SK-N-SH (cell line): ENCODE data around the gene CD36. TPM values are rescaled to one million over a fixed set of nuclear protein-coding genes. Genes with fewer than 3 reads are reported as not detected.

Source experiments
- CTCF ChIA-PET: fragments of 300-600, 350-600 bp; formaldehyde crosslinking; extraction: SDS; loops from one replicate; lab custom pipeline; 2021; lab: Yijun Ruan, JAX
- POLR2A ChIA-PET: fragments of 350-600 bp; sonication (Branson Sonifier 250); formaldehyde crosslinking; extraction: SDS; loops from one replicate; lab custom pipeline; 2020; ENCODE audit warnings: antibody characterized with exemption, inconsistent platforms; lab: Yijun Ruan, JAX
- DNase-seq: peaks from one replicate; pipeline ENCODE4 v3.0.0; 2012
- H2AFZ ChIP-seq: fragments of 200-600 bp; sonication (generic); 2 replicates; pipeline ENCODE4 v1.8.1; 2016; ENCODE audit warnings: antibody characterized with exemption, mild to moderate bottlenecking, low read depth
- H3F3A ChIP-seq: fragments of 200-600 bp; sonication (generic); replicated peaks from 2 replicates; pipeline ENCODE3; 2016; ENCODE audit warnings: antibody characterized with exemption, mild to moderate bottlenecking; ENCODE audit not compliant: insufficient read depth
- H3K27ac ChIP-seq, 2 experiments: fragments of 200-500 bp in 1 of 2; fragments of 200-600 bp in 1 of 2; sonication (Bioruptor generic) in 1 of 2; sonication (generic), shearing (Covaris generic) in 1 of 2; 2 replicates each; pipeline versions ENCODE4 v1.5.1 to v1.6.1; 2014 to 2016; ENCODE audit warnings: low read depth in 2 of 2, inconsistent platforms in 1 of 2, low read length in 1 of 2, mild to moderate bottlenecking in 1 of 2, mixed read lengths in 1 of 2
- H3K27me3 ChIP-seq: fragments of 200-600 bp; sonication (generic), shearing (Covaris generic); 2 replicates; pipeline ENCODE4 v1.6.1; 2016; ENCODE audit warnings: mixed run types; ENCODE audit not compliant: insufficient read depth
- H3K36me3 ChIP-seq, 2 experiments: fragments of 200-500 bp in 1 of 2; fragments of 200-600 bp in 1 of 2; sonication (Bioruptor generic) in 1 of 2; sonication (generic) in 1 of 2; replicated peaks in 1 of 2; 2 replicates each; pipeline versions ENCODE3 to v1.5.1; 2014 to 2016; ENCODE audit warnings: low read length in 1 of 2, mild to moderate bottlenecking in 1 of 2; ENCODE audit not compliant: insufficient read depth in 2 of 2, control insufficient read depth in 1 of 2
- H3K4me1 ChIP-seq, 2 experiments: fragments of 200-500 bp in 1 of 2; fragments of 200-600 bp in 1 of 2; sonication (Bioruptor generic) in 1 of 2; sonication (generic), shearing (Covaris generic) in 1 of 2; 2 replicates each; pipeline versions ENCODE4 v1.5.1 to v1.6.1; 2014 to 2016; ENCODE audit warnings: low read depth in 1 of 2, low read length in 1 of 2, mixed run types in 1 of 2; ENCODE audit not compliant: insufficient read depth in 2 of 2, control insufficient read depth in 1 of 2
- H3K4me2 ChIP-seq: fragments of 200-600 bp; sonication (generic), shearing (Covaris generic); 2 replicates; pipeline ENCODE4 v1.6.1; 2017; ENCODE audit warnings: mixed run types
- H3K4me3 ChIP-seq, 2 experiments: fragments of 200-500 bp in 1 of 2; fragments of 200-600 bp in 1 of 2; sonication (Bioruptor generic) in 1 of 2; sonication (generic), shearing (Covaris generic) in 1 of 2; 2 replicates each; pipeline versions ENCODE4 v1.5.1 to v1.8.1; 2014 to 2016; ENCODE audit warnings: low read depth in 2 of 2, inconsistent platforms in 1 of 2, low read length in 1 of 2, mild to moderate bottlenecking in 1 of 2, mixed read lengths in 1 of 2, moderate library complexity in 1 of 2
- H3K79me2 ChIP-seq: fragments of 200-600 bp; sonication (generic); 2 replicates; pipeline ENCODE4 v1.8.1; 2017; ENCODE audit warnings: mild to moderate bottlenecking; ENCODE audit not compliant: insufficient read depth
- H3K9ac ChIP-seq: fragments of 200-600 bp; sonication (generic); 2 replicates; pipeline ENCODE4 v1.6.1; 2017; ENCODE audit warnings: mixed run types
- H3K9me2 ChIP-seq: fragments of 200-600 bp; sonication (generic); 2 replicates; pipeline ENCODE4 v1.6.1; 2017; ENCODE audit warnings: mixed run types
- H3K9me3 ChIP-seq: fragments of 200-600 bp; sonication (generic); 2 replicates; pipeline ENCODE4 v1.6.1; 2017; ENCODE audit warnings: mixed run types, mild to moderate bottlenecking, moderate library complexity
- H4K20me1 ChIP-seq: fragments of 200-600 bp; sonication (generic); 2 replicates; pipeline ENCODE4 v1.6.1; 2017; ENCODE audit warnings: mild to moderate bottlenecking, mixed run types; ENCODE audit not compliant: insufficient read depth
- FOSL2 ChIP-seq: IDR thresholded peaks from 2 replicates; pipeline ENCODE4 v1.4.0; 2012; ENCODE audit warnings: low read depth, mild to moderate bottlenecking, moderate library complexity, borderline replicate concordance
- FOXM1 ChIP-seq: IDR thresholded peaks from 2 replicates; pipeline ENCODE4 v1.4.0; 2012; ENCODE audit warnings: low read depth, mild to moderate bottlenecking
- GATA2 ChIP-seq: sonication (generic); formaldehyde crosslinking; IDR thresholded peaks from 2 replicates; pipeline ENCODE4 v1.5.0; 2020; ENCODE audit warnings: mild to moderate bottlenecking, missing genetic modification reagents
- JUND ChIP-seq: IDR thresholded peaks from 2 replicates; pipeline ENCODE4 v1.4.0; 2012
- MEF2A ChIP-seq: IDR thresholded peaks from 2 replicates; pipeline ENCODE4 v1.4.0; 2012; ENCODE audit warnings: low read depth, borderline replicate concordance
- RXRA ChIP-seq: IDR thresholded peaks from 2 replicates; pipeline ENCODE4 v1.4.0; 2012; ENCODE audit warnings: low read depth, mild to moderate bottlenecking, borderline replicate concordance
- USF2 ChIP-seq: fragments of 150-350 bp; IDR thresholded peaks from 2 replicates; pipeline ENCODE4 v1.6.1; 2017; ENCODE audit warnings: antibody characterized with exemption, low read length, low read depth, borderline replicate concordance
- WGBS: methylation state at CpG from one replicate; pipeline ENCODE4 v1.1.6; 2017; ENCODE audit warnings: low lambda C conversion rate; 5-methylcytosine and 5-hydroxymethylcytosine counted together
- polyA plus RNA-seq, 3 experiments: library from polyadenylated mRNA; depleted of rRNA; stranded (reverse); fragments of >200 nt; gene quantifications; 2 replicates each; pipeline ENCODE4 v1.2.3, GENCODE V29; 2012
- TF ChIP-seq, protein P1 (sequence below): IDR thresholded peaks from 2 replicates; pipeline ENCODE4; 2012
- TF ChIP-seq, protein P2 (sequence below): IDR thresholded peaks from 2 replicates; pipeline ENCODE4 v1.6.1; 2012; ENCODE audit warnings: mild to moderate bottlenecking, low read depth, low read length, moderate library complexity

Gene CD36
- polyA plus RNA-seq, 1 of the 3 experiments (the other 2 are of a cell fraction), result 0.10 TPM

DNA sequence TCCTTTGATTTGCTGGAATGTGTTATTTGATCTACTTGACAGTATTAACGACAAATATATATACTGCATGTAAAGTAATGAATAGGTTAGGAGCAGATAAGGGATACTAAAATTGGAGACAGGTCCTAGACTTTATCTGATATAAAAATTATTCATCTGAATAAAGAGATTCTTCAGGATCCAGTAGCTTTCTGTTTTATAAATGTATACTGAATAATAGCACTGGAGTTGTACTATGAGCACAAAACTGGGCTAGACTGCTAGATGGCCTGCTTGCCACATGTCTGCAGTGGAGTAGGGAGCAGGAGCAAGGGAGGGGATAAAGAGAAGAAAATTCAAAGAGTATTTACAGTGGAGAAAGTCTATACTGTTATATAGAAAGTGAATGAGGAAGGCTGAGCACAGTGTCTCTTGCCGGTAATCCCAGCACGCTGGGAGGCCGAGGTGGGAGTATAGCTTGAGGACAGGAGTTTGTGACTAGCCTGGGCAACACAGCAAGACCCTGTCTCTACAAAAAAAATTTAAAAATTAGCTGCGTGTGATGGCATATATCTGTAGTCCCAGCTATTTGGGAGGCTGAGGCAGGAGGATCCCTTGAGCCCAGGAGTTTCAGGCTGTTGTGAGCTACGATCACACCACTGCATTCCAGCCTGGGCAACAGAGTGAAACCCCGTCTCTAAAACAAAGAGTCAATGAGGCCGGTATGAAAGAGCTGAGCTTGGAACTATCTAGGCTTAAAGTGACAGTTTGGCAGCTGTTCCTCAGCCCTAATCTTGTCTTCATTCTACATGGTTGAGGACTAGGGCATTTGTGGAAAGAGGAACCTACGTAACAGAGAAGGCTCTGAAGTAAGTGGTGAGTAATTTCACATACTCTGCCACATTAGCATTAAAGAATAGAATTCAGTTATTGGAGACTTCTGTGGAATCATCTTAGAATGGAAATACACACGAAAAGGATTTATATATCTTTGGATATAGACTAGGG, 41.8 kb downstream of the CD36 start:
- Histone ChIP-seq H3K27ac (no peak overlapping the region), H3K9ac (no peak overlapping the region)
- 90% methylated on average over 10 of the region's 10 CpGs for WGBS
- POLR2A ChIA-PET, result no interaction called here
- TF ChIP-seq, protein P1, sequence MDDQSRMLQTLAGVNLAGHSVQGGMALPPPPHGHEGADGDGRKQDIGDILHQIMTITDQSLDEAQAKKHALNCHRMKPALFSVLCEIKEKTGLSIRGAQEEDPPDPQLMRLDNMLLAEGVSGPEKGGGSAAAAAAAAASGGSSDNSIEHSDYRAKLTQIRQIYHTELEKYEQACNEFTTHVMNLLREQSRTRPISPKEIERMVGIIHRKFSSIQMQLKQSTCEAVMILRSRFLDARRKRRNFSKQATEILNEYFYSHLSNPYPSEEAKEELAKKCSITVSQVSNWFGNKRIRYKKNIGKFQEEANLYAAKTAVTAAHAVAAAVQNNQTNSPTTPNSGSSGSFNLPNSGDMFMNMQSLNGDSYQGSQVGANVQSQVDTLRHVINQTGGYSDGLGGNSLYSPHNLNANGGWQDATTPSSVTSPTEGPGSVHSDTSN, result no peak
- TF ChIP-seq RXRA (no peak), FOSL2 (no peak), GATA2 (no peak), USF2 (no peak), JUND (no peak), MEF2A (no peak), FOXM1 (no peak)
- TF ChIP-seq, protein P2, sequence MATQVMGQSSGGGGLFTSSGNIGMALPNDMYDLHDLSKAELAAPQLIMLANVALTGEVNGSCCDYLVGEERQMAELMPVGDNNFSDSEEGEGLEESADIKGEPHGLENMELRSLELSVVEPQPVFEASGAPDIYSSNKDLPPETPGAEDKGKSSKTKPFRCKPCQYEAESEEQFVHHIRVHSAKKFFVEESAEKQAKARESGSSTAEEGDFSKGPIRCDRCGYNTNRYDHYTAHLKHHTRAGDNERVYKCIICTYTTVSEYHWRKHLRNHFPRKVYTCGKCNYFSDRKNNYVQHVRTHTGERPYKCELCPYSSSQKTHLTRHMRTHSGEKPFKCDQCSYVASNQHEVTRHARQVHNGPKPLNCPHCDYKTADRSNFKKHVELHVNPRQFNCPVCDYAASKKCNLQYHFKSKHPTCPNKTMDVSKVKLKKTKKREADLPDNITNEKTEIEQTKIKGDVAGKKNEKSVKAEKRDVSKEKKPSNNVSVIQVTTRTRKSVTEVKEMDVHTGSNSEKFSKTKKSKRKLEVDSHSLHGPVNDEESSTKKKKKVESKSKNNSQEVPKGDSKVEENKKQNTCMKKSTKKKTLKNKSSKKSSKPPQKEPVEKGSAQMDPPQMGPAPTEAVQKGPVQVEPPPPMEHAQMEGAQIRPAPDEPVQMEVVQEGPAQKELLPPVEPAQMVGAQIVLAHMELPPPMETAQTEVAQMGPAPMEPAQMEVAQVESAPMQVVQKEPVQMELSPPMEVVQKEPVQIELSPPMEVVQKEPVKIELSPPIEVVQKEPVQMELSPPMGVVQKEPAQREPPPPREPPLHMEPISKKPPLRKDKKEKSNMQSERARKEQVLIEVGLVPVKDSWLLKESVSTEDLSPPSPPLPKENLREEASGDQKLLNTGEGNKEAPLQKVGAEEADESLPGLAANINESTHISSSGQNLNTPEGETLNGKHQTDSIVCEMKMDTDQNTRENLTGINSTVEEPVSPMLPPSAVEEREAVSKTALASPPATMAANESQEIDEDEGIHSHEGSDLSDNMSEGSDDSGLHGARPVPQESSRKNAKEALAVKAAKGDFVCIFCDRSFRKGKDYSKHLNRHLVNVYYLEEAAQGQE, result no peak
- TF ChIP-seq, all 33 proteins: peak for 0
- CTCF ChIA-PET, result interaction anchor here (1.2 to 4.2 kb wide), 21 partner anchors 7 to 819 kb away, joined by 3 to 23 read pairs (median 5); partner anchors contain the start of gene GNAI1
- no peaks in the 10 kb centered on the region for H3K4me1 ChIP-seq
- DNase-seq, result no peak
- no peaks in the 10 kb centered on the region for H3K79me2 ChIP-seq
- no peaks in the 10 kb centered on the region for H3K9me3 ChIP-seq
- no peaks in the 10 kb centered on the region for H3K36me3 ChIP-seq
- no peaks in the 10 kb centered on the region for H4K20me1 ChIP-seq
- no peak overlapping the region; the same call in 1 of the 2 replicates for H2AFZ ChIP-seq
- no peak overlapping the region for H3K4me2 ChIP-seq
- H3F3A ChIP-seq, result peaks cover 5% of the 10 kb centered on the region
- H3K9me2 ChIP-seq, result no peaks in the 10 kb centered on the region
- no peaks in the 10 kb centered on the region for H3K27me3 ChIP-seq
- H3K4me3 ChIP-seq, result no peak overlapping the region
